ENCODE results near the gene RASA4B. TPM values are rescaled to one million over a fixed set of nuclear protein-coding genes. Genes with fewer than 3 reads are reported as not detected.

RASA4B gene
- total RNA-seq, 1 experiment from 2014 or later = 1.2 TPM

- Histone ChIP-seq H3K36me3 (ENCODE audit: low read depth) (no peaks in the 10 kb centered on the region), H3K4me3 (peak overlapping the region; percentile 99), H3F3A (ENCODE audit: insufficient read depth, low read depth) (no peaks in the 10 kb centered on the region; the same call in 1 of the 2 replicates), H3K9me3 (ENCODE audit: insufficient read depth, low read depth) (no peaks in the 10 kb centered on the region), H2AFZ (peak overlapping the region; percentile 100), H3K27me3 (ENCODE audit: insufficient read depth, low read depth) (no peaks in the 10 kb centered on the region), H3K4me1 (replicated peaks; ENCODE audit: insufficient read depth) (peaks cover 12% of the 10 kb centered on the region), H3K27ac (no peak overlapping the region), H4K20me1 (ENCODE audit: insufficient read depth) (no peaks in the 10 kb centered on the region), H3K79me2 (ENCODE audit: low read depth) (peaks cover 17% of the 10 kb centered on the region; the same call in 1 of the 2 replicates), H3K4me2 (peak overlapping the region; percentile 91), H3K9me2 (ENCODE audit: insufficient read depth) (no peaks in the 10 kb centered on the region)
- intact Hi-C loops (cut with micrococcal nuclease; ENCODE audit: unreplicated experiment) = loop anchor here (10.0 kb wide), 1 partner anchor 189 kb away; no protein-coding TSS in a partner anchor
- POLR2A ChIA-PET (ENCODE audit: unreplicated experiment) = interaction anchor here (0.6 to 0.8 kb wide), 2 partner anchors 48 to 77 kb away, joined by 3 to 28 read pairs; no protein-coding TSS in a partner anchor
- TF ChIP-seq CTCF (conservative IDR thresholded peaks at IDR 0.05) (no peak), EZH2 (IDR thresholded peaks at IDR 0.05; ENCODE audit: low read depth) (no peak)
- DNase-seq = no peak
- CTCF ChIA-PET = no interaction called here
- BruUV-seq (replicated peaks) = TSS peak; percentile 16
Measured at GRCh38 chr7:102463841-102464576, 53.6 kb downstream of the RASA4B start.

- no TSS peak for BruUV-seq (replicated peaks)
- Histone ChIP-seq H3K4me1 (replicated peaks; ENCODE audit: insufficient read depth) (peaks cover 7% of the 10 kb centered on the region; the same call in 1 of the 2 replicates), H3K36me3 (ENCODE audit: low read depth) (no peaks in the 10 kb centered on the region), H3K9me2 (ENCODE audit: insufficient read depth) (no peaks in the 10 kb centered on the region), H3K4me3 (no peak overlapping the region), H3F3A (ENCODE audit: insufficient read depth, low read depth) (0 out of 2 replicates have a peak, but pooled peaks cover 2% of the 10 kb centered on the region), H3K79me2 (ENCODE audit: low read depth) (peaks cover 17% of the 10 kb centered on the region; the same call in 1 of the 2 replicates), H3K9me3 (ENCODE audit: insufficient read depth, low read depth) (no peaks in the 10 kb centered on the region), H2AFZ (no peak overlapping the region), H3K27ac (no peak overlapping the region), H4K20me1 (ENCODE audit: insufficient read depth) (no peaks in the 10 kb centered on the region), H3K27me3 (ENCODE audit: insufficient read depth, low read depth) (no peaks in the 10 kb centered on the region), H3K4me2 (no peak overlapping the region)
- no peak for DNase-seq
- TF ChIP-seq CTCF (conservative IDR thresholded peaks at IDR 0.05) (no peak), EZH2 (IDR thresholded peaks at IDR 0.05; ENCODE audit: low read depth) (no peak)
- ChIA-PET POLR2A (ENCODE audit: unreplicated experiment) (no interaction called here), CTCF (no interaction called here)
- intact Hi-C loops (cut with micrococcal nuclease; ENCODE audit: unreplicated experiment) = loop anchor here (10.0 kb wide), 1 partner anchor 186 kb away; no protein-coding TSS in a partner anchor
Measured at GRCh38 chr7:102460467-102460866, 57.1 kb downstream of the RASA4B start.

- H3K36me3 ChIP-seq (ENCODE audit: low read depth) = no peaks in the 10 kb centered on the region
- TF ChIP-seq EZH2 (IDR thresholded peaks at IDR 0.05; ENCODE audit: low read depth) (no peak), CTCF (conservative IDR thresholded peaks at IDR 0.05) (no peak)
- CTCF ChIA-PET = no interaction called here
- no peak overlapping the region for H3K4me2 ChIP-seq
- H3K9me2 ChIP-seq (ENCODE audit: insufficient read depth) = no peaks in the 10 kb centered on the region
- no peak overlapping the region for H3K27ac ChIP-seq
- no TSS peak for BruUV-seq (replicated peaks)
- DNase-seq = no peak
- no peaks in the 10 kb centered on the region for H3K9me3 ChIP-seq (ENCODE audit: insufficient read depth, low read depth)
- H3K27me3 ChIP-seq (ENCODE audit: insufficient read depth, low read depth) = no peaks in the 10 kb centered on the region
- H4K20me1 ChIP-seq (ENCODE audit: insufficient read depth) = no peaks in the 10 kb centered on the region
- 0 out of 2 replicates have a peak, but pooled peaks cover 6% of the 10 kb centered on the region for H3F3A ChIP-seq (ENCODE audit: insufficient read depth, low read depth)
- H3K4me3 ChIP-seq = no peak overlapping the region
- H3K79me2 ChIP-seq (ENCODE audit: low read depth) = peaks cover 15% of the 10 kb centered on the region; the same call in 1 of the 2 replicates
- H2AFZ ChIP-seq = no peak overlapping the region
- intact Hi-C loops (cut with micrococcal nuclease; ENCODE audit: unreplicated experiment) = no loop called here
- POLR2A ChIA-PET (ENCODE audit: unreplicated experiment) = no interaction called here
- H3K4me1 ChIP-seq (replicated peaks; ENCODE audit: insufficient read depth) = peaks cover 7% of the 10 kb centered on the region; the same call in 1 of the 2 replicates
Measured at GRCh38 chr7:102459221-102459844, 58.2 kb downstream of the RASA4B start.
